LNCAP (cell line): ENCODE results near the gene BLTP3A.

Experiments
- CTCF ChIP-seq: fragments of 450-650 bp; IDR thresholded peaks from 2 replicates; pipeline ENCODE4 v1.5.1; 2017; ENCODE audit warnings: mild to moderate bottlenecking

Gene BLTP3A

DNA sequence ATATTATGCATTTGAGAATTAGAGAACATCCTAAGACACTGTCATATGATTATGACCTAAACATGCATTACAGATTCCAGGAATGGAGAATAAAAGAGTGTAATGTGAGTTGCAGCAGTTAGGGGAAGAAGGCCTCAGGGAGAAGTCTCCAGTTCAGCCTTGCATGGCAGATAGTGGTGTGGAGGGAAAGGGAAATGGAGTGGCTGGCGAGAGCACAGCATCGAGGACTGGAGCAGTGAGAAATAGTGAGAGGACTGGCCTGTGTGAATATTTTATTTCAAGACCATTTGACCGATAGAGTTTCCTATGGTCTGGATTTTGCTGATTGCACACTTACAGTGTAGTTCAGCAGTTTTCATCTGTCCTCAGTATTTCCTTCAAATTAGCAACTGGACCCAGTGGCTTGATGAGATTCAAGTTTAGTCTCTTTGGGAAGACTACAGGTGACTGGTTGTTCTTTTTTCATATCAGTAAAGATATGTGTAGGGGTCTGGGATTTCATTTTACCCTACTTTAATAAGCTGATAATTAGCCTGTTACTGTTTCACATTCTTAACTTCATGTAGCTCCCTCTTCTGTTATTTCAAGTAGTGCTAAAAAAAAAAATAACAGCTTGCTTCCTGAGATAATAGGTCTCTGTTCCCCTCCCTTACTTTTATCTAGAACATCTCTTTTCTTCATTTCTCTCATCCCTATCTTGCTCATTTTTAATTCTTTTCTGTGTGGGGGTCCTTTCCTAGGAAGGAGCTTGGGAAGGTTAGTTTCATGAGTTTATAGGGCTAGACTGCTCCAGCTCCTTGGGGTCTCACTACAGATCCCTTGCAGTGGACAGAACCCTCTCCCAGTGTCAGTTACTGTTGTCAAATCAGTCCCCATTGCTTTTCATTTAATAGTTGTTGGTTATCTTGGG lies 27.9 kb downstream of the BLTP3A start:
- TF ChIP-seq CTCF = no peak

- TF ChIP-seq CTCF = no peak
Observed at GRCh38 chr6:34829137-34829536, 37.3 kb downstream of the BLTP3A start.

- TF ChIP-seq CTCF = no peak
Observed at GRCh38 chr6:34832942-34833341, 41.1 kb downstream of the BLTP3A start.

DNA sequence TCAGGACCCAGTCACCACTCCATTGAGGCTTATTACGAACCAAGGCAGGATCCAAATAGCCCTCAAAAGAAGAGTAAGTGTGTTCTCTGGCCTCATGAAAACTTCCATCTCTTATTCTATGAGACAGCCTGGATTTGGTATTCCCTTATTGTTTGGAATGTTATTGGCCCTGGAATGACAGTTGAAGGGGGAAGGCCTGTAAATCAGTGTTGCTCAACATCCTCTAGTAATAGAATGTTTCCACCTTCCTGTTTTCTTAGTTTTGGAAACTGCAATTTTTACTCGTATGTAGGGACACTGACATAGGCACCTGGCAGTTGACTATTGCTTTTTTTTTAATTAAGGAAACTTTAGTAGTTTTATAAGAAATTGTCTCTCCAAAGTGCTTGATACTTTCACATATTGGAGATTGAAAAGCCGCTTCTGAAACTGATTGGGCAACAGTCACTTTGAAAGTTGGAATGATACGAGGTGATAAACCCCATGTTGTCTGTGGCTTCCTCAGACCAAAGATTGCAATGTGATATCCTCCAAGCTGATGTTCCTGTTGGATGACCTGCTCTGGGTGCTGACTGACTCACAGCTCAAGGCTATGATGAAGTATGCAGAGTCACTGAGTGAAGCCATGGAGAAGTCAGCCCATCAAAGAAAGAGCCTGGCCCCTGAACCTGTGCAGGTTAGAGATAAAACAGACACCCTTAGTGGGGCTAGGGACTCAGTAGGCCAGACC lies 43.1 kb downstream of the BLTP3A start:
- TF ChIP-seq CTCF = no peak

DNA sequence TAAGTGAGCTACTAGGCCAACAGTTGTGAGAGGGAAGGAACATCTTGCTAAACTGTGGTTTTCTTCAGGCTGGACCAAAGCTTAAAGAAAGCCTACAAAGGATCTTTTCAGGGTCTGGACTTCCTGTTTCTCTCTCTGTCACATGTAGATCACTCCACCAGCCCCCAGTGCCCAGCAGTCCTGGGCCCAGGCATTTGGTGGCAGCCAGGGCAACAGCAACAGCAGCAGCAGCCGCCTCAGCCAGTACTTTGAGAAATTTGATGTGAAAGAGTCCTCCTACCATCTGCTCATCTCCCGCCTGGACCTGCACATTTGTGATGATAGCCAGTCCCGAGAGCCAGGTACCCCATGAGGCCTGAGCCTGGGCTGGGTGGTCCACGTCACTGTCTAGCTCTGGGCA lies 44.1 kb downstream of the BLTP3A start:
- TF ChIP-seq CTCF = no peak

GRCh38 chr6:34836451-34836850 lies 44.6 kb downstream of the BLTP3A start:
- no peak for TF ChIP-seq CTCF

DNA sequence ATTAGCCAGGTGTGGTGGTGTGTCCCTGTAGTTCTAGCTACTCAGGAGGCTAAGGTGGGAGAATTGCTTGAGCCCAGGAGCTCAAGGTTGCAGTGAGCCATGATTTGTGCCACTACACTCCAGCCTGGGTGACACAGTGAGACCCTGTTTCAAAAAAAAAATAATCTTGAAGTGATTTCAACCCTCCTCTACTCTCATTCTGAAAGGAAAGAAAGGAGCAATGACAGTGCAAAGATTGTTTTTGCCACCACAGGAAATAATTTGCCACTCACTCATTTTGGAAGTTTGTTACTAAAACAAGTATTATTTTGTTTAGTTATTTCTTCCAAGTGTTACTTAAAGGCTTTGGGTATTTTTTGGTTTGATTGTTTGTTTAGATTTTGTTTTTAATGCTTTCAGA lies 45.6 kb downstream of the BLTP3A start:
- no peak for TF ChIP-seq CTCF
